Muscle layer of colon (tissue), 2 donors: Measurements from ENCODE around the gene CA7.

ENCODE experiments used
- H3K27ac ChIP-seq: one replicate; pipeline ENCODE4 v1.7.0; 2013; ENCODE audit warnings: low read depth, mild to moderate bottlenecking, low read length, moderate library complexity
- H3K27me3 ChIP-seq, 2 donors: one replicate each; pipeline ENCODE4 v1.7.0; 2013; ENCODE audit warnings: low read length in 2 of 2, mild to moderate bottlenecking in 2 of 2; ENCODE audit not compliant: insufficient read depth in 2 of 2, control insufficient read depth in 1 of 2
- H3K36me3 ChIP-seq: one replicate; pipeline ENCODE4 v1.7.0; 2013; ENCODE audit warnings: mild to moderate bottlenecking, low read length; ENCODE audit not compliant: insufficient read depth
- H3K4me1 ChIP-seq: one replicate; pipeline ENCODE4 v1.7.0; 2013; ENCODE audit warnings: mild to moderate bottlenecking, low read length; ENCODE audit not compliant: insufficient read depth
- H3K4me3 ChIP-seq, 2 donors: one replicate each; pipeline ENCODE4 v1.7.0; 2013; ENCODE audit warnings: low read length in 2 of 2, low read depth in 1 of 2, mild to moderate bottlenecking in 1 of 2, moderate library complexity in 1 of 2
- H3K9ac ChIP-seq: one replicate; pipeline ENCODE4 v1.7.0; 2013; ENCODE audit warnings: low read length
- H3K9me3 ChIP-seq: one replicate; pipeline ENCODE4 v1.7.0; 2013; ENCODE audit warnings: mild to moderate bottlenecking, low read length
- donor health status: abdominal sarcoma.
- donor health status: Adenocarcinoma of cecum.

CA7 gene

DNA sequence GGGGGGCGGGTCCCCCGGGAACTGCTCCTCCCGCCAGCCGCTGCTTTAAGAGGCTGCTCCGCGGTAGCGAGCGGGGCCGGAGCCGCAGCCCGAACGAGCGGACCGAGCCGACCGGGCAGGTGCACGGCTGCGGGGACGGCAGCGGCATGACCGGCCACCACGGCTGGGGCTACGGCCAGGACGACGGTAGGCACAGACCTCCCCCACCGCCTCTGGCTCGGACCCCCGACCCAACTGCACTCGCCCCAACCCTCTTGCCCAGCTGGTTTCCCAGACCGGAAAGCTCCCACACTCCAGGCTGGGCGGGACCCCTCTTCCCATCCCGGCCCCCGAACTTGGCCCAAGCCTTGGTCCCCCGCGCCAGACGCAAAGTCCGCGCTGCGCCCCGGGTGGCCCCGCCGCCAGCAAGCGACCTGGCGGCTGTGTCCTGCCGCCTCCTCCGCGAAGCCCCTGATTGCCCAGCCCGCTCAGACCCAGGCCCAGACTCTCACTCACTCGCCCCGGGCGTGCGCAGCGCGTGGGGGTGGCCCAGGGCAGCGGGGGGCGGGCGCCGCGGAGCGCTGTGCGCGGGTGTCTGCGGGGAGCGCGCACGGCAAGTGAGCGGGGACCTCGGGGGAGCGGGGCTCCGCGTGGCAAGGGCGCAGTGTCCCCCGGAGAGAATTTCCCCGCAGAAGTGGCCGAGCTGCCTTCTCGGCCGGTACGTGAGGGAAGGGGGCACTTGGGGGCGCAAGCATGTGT is at the start of gene CA7:
TSS of gene CA7 (plus strand) at position 73 of the 738 bp plus-strand sequence. CDS start at position 147, 74 bp downstream.
- Histone ChIP-seq H3K4me1 (no peaks in the 10 kb centered on the region), H3K27me3 (peaks cover 24 to 35% of the 10 kb centered on the region in 2 donors)

DNA sequence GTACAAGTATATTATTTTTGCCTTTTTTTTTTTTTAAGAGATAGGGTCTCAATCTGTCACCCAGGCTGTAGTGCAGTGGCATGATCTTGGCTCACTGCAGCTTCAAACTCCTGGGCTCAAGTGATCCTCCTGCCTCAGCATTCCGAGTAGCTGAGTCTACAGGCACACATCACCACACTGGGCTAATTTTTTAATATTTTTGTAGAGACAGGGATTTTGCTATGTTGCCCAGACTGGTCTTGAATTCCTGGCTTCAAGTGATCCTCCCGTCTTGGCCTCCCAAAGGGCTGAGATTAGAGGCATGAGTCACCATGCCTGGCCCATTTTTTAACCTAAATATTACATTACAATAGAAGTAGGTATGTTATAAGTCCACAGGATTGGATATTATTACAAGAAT is 46.1 kb upstream of the CA7 start:
- Histone ChIP-seq H3K4me3 (no peak overlapping the region), H3K9ac (no peak overlapping the region), H3K36me3 (peaks cover 6% of the 10 kb centered on the region), H3K27me3 (no peaks in the 10 kb centered on the region), H3K9me3 (no peaks in the 10 kb centered on the region), H3K27ac (no peak overlapping the region), H3K4me1 (no peaks in the 10 kb centered on the region)

More for the DNA sequence above, at the start of gene CA7:
- Histone ChIP-seq H3K36me3 (no peaks in the 10 kb centered on the region), H3K9me3 (no peaks in the 10 kb centered on the region), H3K9ac (no peak within 1 kb of the TSS), H3K27ac (no peak within 1 kb of the TSS), H3K4me3 (peak within 1 kb of the TSS; percentile 27 to 42)

DNA sequence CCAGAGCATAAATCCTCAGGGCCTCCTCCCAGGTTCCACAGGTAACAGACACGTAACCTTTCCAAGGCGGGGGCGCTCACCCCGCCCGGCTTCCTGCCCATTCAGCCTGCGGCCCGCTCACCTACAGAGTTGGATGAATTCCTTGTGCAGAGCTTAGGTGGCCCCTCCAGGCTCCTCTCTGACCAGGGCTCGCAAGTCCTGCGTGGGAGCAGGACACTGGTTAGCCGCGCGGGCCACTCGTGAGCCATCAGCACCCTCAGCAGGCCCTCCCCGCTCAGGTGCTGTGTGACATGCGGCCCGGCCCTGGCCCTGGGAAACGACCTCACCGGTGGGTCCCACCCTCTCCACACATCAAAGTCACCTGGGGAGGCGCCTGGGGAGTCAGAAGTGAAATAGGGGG is 43.4 kb upstream of the CA7 start:
- Histone ChIP-seq H3K4me3 (no peak overlapping the region), H3K4me1 (no peaks in the 10 kb centered on the region), H3K27ac (no peak overlapping the region), H3K27me3 (no peaks in the 10 kb centered on the region), H3K36me3 (peaks cover 33% of the 10 kb centered on the region), H3K9me3 (no peaks in the 10 kb centered on the region), H3K9ac (no peak overlapping the region)

GRCh38 chr16:66801320-66802105 is 42.7 kb upstream of the CA7 start, which contains the start of gene TERB1:
Gene TERB1, minus strand, starts transcription at chr16:66801584. Its CDS starts 4,786 bp downstream, at chr16:66796798.
- Histone ChIP-seq H3K9me3 (no peaks in the 10 kb centered on the region), H3K4me1 (no peaks in the 10 kb centered on the region), H3K4me3 (no peak within 1 kb of the TSS), H3K36me3 (peaks cover 36% of the 10 kb centered on the region), H3K27ac (no peak within 1 kb of the TSS), H3K27me3 (no peaks in the 10 kb centered on the region), H3K9ac (no peak within 1 kb of the TSS)

- no peak overlapping the region for H3K27ac ChIP-seq
- no peaks in the 10 kb centered on the region for H3K9me3 ChIP-seq
- no peaks in the 10 kb centered on the region for H3K4me1 ChIP-seq
- H3K36me3 ChIP-seq, result peaks cover 43% of the 10 kb centered on the region
- H3K4me3 ChIP-seq, result no peak overlapping the region
- no peaks in the 10 kb centered on the region for H3K27me3 ChIP-seq
- no peak overlapping the region for H3K9ac ChIP-seq
Measured at GRCh38 chr16:66802159-66802558, 42.1 kb upstream of the CA7 start.

GRCh38 chr16:66809765-66810164 is 34.4 kb upstream of the CA7 start:
- no peaks in the 10 kb centered on the region for H3K27me3 ChIP-seq
- no peak overlapping the region for H3K27ac ChIP-seq
- no peak overlapping the region for H3K9ac ChIP-seq
- H3K36me3 ChIP-seq, result peaks cover 76% of the 10 kb centered on the region
- H3K4me3 ChIP-seq, result no peak overlapping the region
- no peaks in the 10 kb centered on the region for H3K4me1 ChIP-seq
- no peaks in the 10 kb centered on the region for H3K9me3 ChIP-seq

- no peak overlapping the region for H3K4me3 ChIP-seq
- H3K9ac ChIP-seq, result no peak overlapping the region
- no peak overlapping the region for H3K27ac ChIP-seq
- H3K4me1 ChIP-seq, result no peaks in the 10 kb centered on the region
- no peaks in the 10 kb centered on the region for H3K9me3 ChIP-seq
- H3K27me3 ChIP-seq, result no peaks in the 10 kb centered on the region
- peaks cover 76% of the 10 kb centered on the region for H3K36me3 ChIP-seq
Measured at GRCh38 chr16:66810391-66810790, 33.8 kb upstream of the CA7 start.

DNA sequence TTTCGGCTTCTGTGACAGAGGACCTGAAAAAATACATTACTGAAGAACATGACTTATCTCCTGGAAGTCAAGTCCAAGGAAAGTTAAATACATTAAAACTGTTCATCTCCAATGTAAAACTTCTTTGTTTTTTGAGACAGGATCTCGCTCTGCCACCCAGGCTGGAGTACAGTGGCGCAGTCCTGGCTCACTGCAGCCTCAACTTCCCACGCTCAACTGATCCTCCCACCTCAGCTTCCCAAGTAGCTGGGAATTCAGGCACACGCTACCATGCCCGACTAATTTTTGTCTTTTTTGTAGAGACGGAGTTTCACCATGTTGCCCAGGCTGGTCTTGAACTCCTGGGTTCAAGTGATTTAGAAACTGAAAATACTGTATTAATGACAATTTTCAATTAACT is 33.2 kb upstream of the CA7 start:
- no peaks in the 10 kb centered on the region for H3K9me3 ChIP-seq
- H3K27ac ChIP-seq, result no peak overlapping the region
- peaks cover 74% of the 10 kb centered on the region for H3K36me3 ChIP-seq
- H3K9ac ChIP-seq, result no peak overlapping the region
- no peaks in the 10 kb centered on the region for H3K27me3 ChIP-seq
- no peaks in the 10 kb centered on the region for H3K4me1 ChIP-seq
- no peak overlapping the region for H3K4me3 ChIP-seq

DNA sequence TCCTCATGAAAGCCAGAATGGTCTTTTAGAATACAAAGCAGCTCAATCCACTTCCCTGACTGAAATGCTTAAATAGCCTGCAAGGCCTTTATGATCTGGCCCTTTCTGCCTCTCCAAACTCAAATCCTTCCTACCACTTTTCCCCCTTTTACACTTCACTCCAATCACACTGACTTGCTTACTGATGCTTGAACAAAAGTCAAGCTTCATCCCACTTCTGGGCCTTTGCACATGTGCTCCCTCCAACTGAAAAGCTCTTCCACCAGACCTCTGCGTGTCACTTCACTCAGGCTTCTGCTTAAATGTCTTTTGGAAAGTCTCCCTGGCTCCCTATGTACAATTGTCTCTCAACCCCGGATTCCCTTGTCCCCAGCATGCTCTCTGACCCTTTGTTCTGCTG is 29.5 kb upstream of the CA7 start:
- H3K9me3 ChIP-seq, result no peaks in the 10 kb centered on the region
- peaks cover 69% of the 10 kb centered on the region for H3K36me3 ChIP-seq
- H3K9ac ChIP-seq, result no peak overlapping the region
- H3K4me1 ChIP-seq, result no peaks in the 10 kb centered on the region
- no peak overlapping the region for H3K4me3 ChIP-seq
- H3K27me3 ChIP-seq, result no peaks in the 10 kb centered on the region
- no peak overlapping the region for H3K27ac ChIP-seq

DNA sequence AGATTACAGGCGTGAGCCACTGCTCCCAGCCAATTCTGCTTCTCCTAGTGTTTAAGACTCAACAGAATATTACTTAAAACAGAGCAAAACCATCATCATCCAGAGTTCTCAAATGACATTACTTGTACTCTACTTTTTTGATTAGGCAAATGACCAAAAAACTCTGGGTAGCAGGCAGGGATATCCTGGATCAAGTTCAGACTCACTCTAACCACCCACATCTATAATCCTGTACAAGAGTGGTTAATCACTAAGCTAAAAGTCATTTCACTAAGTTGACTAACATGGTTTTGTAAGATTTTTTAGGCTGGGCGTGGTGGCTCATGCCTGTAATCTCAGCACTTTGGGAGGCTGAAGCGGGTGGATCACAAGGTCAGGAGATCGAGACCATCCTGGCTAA is 20.2 kb upstream of the CA7 start:
- no peaks in the 10 kb centered on the region for H3K9me3 ChIP-seq
- H3K9ac ChIP-seq, result no peak overlapping the region
- H3K27me3 ChIP-seq, result no peaks in the 10 kb centered on the region
- no peak overlapping the region for H3K4me3 ChIP-seq
- H3K36me3 ChIP-seq, result peaks cover 33% of the 10 kb centered on the region
- H3K4me1 ChIP-seq, result peaks cover 5% of the 10 kb centered on the region
- no peak overlapping the region for H3K27ac ChIP-seq

DNA sequence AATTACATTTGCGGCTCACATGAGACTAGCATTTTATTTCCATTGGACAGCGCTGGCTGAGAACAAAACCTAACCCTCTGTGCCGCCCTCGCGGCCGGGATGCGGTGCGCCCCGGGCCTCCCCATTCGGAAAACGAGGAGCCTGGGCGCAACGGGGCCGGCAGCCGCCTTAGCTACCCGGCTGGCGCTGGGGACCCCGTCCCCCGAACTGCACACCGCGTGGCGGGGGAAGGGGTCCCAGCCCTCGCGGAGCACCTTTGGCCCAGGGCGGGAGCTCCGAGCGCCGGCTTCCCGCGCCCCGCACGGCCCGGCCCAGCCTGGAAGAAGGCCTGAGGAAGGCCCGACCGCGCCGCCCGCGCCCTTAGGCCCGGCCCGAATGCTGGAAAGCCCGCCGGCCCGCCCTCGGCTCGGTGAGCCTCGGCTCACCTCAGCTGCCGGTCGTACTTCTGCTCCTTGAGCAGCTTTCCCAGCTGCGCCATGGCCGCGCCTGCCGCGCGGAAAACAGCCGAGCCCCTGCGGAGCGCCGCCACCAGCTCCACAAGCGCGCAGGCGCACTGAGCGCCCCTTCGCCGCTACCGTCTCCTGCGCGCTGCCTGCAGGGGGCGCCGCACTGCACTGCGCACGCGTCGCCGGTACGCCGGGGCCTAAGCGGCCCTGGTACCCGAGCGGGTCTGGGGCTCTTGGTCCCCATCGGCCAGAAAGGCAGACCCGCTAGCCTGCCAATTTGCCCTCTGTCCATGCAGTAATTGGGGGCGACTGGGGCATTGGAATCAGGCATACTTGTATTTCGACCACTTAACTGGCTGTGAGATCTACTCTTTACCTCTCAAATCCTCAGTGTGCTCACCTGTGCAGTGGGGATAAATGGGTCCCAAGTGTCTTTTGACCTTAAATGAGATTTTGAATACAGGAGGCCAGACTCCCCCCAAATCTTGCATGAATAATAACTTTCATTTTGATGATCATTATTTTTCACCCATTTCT is 13.5 kb upstream of the CA7 start, which contains the start of gene NAE1:
TSS of gene NAE1 (minus strand) at position 555 of the 983 bp plus-strand sequence. CDS start at position 478, 77 bp downstream.
- Histone ChIP-seq H3K9ac (peak within 1 kb of the TSS; percentile 61), H3K4me3 (peak within 1 kb of the TSS; percentile 61 to 77), H3K27me3 (no peaks in the 10 kb centered on the region), H3K27ac (peak within 1 kb of the TSS; percentile 93), H3K36me3 (peaks cover 6% of the 10 kb centered on the region), H3K9me3 (no peaks in the 10 kb centered on the region), H3K4me1 (peaks cover 15% of the 10 kb centered on the region)
